ENCODE data around the gene IGSF10. TPM values are rescaled to one million over a fixed set of nuclear protein-coding genes. Genes with fewer than 3 reads are reported as not detected.

Gene IGSF10
- total and polyA plus RNA-seq, 2 of the 8 experiments (the other 6 are each of a cell fraction or from before 2014, with no cell fraction given) = 0.59 to 0.95 TPM

GRCh38 chr3:151430821-151431484 lies 29.9 kb downstream of the IGSF10 start:
- H2BK20ac ChIP-seq (ENCODE audit: low read length) = no peak overlapping the region
- H3K4me2 ChIP-seq (ENCODE audit: insufficient read depth in 1 of 2, low read depth in 2 of 2, low read length in 2 of 2) = no peak overlapping the region; a peak in 1 of 4 replicates
- H3K4ac ChIP-seq (replicated peaks; ENCODE audit: insufficient read length, low read depth, low read length) = no peak overlapping the region
- H3K4me3 ChIP-seq (ENCODE audit: extremely low read depth in 1 of 4, insufficient read depth in 2 of 4, low read depth in 3 of 4, low read length in 4 of 4) = no peak overlapping the region
- H4K20me1 ChIP-seq (replicated peaks in 1 of 2; ENCODE audit: control insufficient read depth in 1 of 2, insufficient read depth in 2 of 2, low read length in 2 of 2) = no peaks in the 10 kb centered on the region
- ChIA-PET POLR2A (ENCODE audit: partially characterized antibody) (interaction anchor here (0.6 kb wide), 1 partner anchor 283 kb away, joined by 3 read pairs; no protein-coding TSS in a partner anchor), CTCF (ENCODE audit: partially characterized antibody) (interaction anchor here (1.0 to 8.4 kb wide), 4 partner anchors 8 to 495 kb away, joined by 3 to 48 read pairs (median 4); no protein-coding TSS in a partner anchor)
- no peak overlapping the region for H4K8ac ChIP-seq (ENCODE audit: extremely low read depth, insufficient read depth, low read length)
- H2BK15ac ChIP-seq (ENCODE audit: low read length) = no peak overlapping the region
- 90% methylated on average over 5 of the region's 5 CpGs; no CpG with 5 or more reads in 1 of the 2 experiments for WGBS, 2 experiments (ENCODE audit: extremely low coverage in 1 of 2, insufficient coverage in 1 of 2, insufficient read length in 1 of 2, insufficient replicate concordance in 2 of 2, low coverage in 1 of 2, low lambda C conversion rate in 2 of 2, missing lambda C conversion rate in 1 of 2)
- DNase-seq (ENCODE audit: low read depth in 1 of 2, low spot score in 2 of 2) = no peak
- no peak overlapping the region for H4K91ac ChIP-seq (replicated peaks; ENCODE audit: insufficient read length, low read length)
- no peak overlapping the region for H2AFZ ChIP-seq (ENCODE audit: low read length)
- TF ChIP-seq CREB1 (IDR thresholded peaks at IDR 0.05) (no peak), POLR2A (IDR thresholded peaks at IDR 0.05; ENCODE audit: control extremely low read depth in 1 of 2, low read depth in 2 of 2, low read length in 2 of 2) (no peak), SIRT6 (IDR thresholded peaks at IDR 0.05; ENCODE audit: low read length) (no peak), KDM1A (IDR thresholded peaks at IDR 0.05; ENCODE audit: borderline replicate concordance, low read length) (no peak), TBP (IDR thresholded peaks at IDR 0.05; ENCODE audit: low read depth, low read length) (no peak)
- H2AK5ac ChIP-seq (ENCODE audit: low read depth, low read length) = no peak overlapping the region
- no peaks in the 10 kb centered on the region for H3K23me2 ChIP-seq (ENCODE audit: low read depth, low read length)
- H3K36me3 ChIP-seq (ENCODE audit: control insufficient read depth in 2 of 4, insufficient read depth in 4 of 4, low read length in 3 of 4) = peaks cover 0 to 6% (median 3%) of the 10 kb centered on the region in 4 experiments; a peak in 4 of 8 replicates
- H2BK5ac ChIP-seq (ENCODE audit: low read depth, low read length) = no peak overlapping the region
- H3K9ac ChIP-seq (replicated peaks in 1 of 4; ENCODE audit: extremely low read depth in 1 of 4, low read depth in 3 of 4, low read length in 3 of 4) = no peak overlapping the region
- no peak for FAIRE-seq
- no peaks in the 10 kb centered on the region; the same call in 1 of the 2 replicates for H3K79me1 ChIP-seq (ENCODE audit: low read depth, low read length)
- no peak overlapping the region for H3K27ac ChIP-seq (ENCODE audit: low read depth, low read length)
- H2BK120ac ChIP-seq (replicated peaks; ENCODE audit: low read depth, low read length) = no peak overlapping the region
- H2BK12ac ChIP-seq (ENCODE audit: low read depth, low read length) = no peak overlapping the region
- no peaks in the 10 kb centered on the region for H3K9me3 ChIP-seq (ENCODE audit: insufficient read depth in 2 of 2, low read depth in 1 of 2, low read length in 1 of 2)
- H3K18ac ChIP-seq (ENCODE audit: extremely low read depth, low read length) = no peak overlapping the region
- H3K4me1 ChIP-seq (replicated peaks in 1 of 4; ENCODE audit: control insufficient read depth in 3 of 4, insufficient read depth in 4 of 4, low read length in 3 of 4) = peaks cover 0 to 11% (median 3%) of the 10 kb centered on the region in 4 experiments; a peak in 4 of 7 replicates
- no peak overlapping the region for H3K14ac ChIP-seq (ENCODE audit: insufficient read length)
- no peak overlapping the region for H3K56ac ChIP-seq (replicated peaks; ENCODE audit: insufficient read length, low read depth, low read length)
- H3K27me3 ChIP-seq (replicated peaks in 1 of 4; ENCODE audit: control insufficient read depth in 3 of 4, extremely low read depth in 1 of 4, insufficient read depth in 3 of 4, low read length in 3 of 4) = no peaks in the 10 kb centered on the region
- no peaks in the 10 kb centered on the region for H3K79me2 ChIP-seq (ENCODE audit: control insufficient read depth in 1 of 2, insufficient read depth in 2 of 2, low read length in 2 of 2)
- H4K5ac ChIP-seq (ENCODE audit: insufficient read length, low read depth, low read length) = no peak overlapping the region
- no peak overlapping the region for H3K23ac ChIP-seq (ENCODE audit: insufficient read length)
